Tibial nerve (tissue), 4 donors: ENCODE measurements around the gene C1orf167. TPM values are rescaled to one million over a fixed set of nuclear protein-coding genes. Genes with fewer than 3 reads are reported as not detected.

Source experiments
- DNase-seq, 2 donors: peaks; one replicate each; pipeline ENCODE4 v3.0.0-alpha.2; 2019; ENCODE audit warnings: low spot score in 2 of 2
- H3K27ac ChIP-seq, 4 donors: fragments of 200-600 bp; sonication (generic) in 3 of 4; one replicate each; pipeline ENCODE4 v1.5.1; 2017 to 2019; ENCODE audit warnings: mild to moderate bottlenecking in 1 of 4
- H3K27me3 ChIP-seq, 2 donors: fragments of 200-600 bp; sonication (generic) in 1 of 2; one replicate each; pipeline versions ENCODE4 v1.5.1 to v1.6.0; 2017 to 2019
- H3K36me3 ChIP-seq, 3 donors: fragments of 200-600 bp; sonication (generic); one replicate each; pipeline ENCODE4 v1.5.1; 2018 to 2019
- H3K4me1 ChIP-seq, 4 donors: fragments of 200-600 bp; sonication (generic) in 3 of 4; one replicate each; pipeline ENCODE4 v1.5.1; 2017 to 2019
- H3K4me3 ChIP-seq, 4 donors: fragments of 200-600 bp; sonication (generic) in 3 of 4; one replicate each; pipeline ENCODE4 v1.5.1; 2017 to 2019; ENCODE audit warnings: mild to moderate bottlenecking in 1 of 4, moderate library complexity in 1 of 4
- H3K9me3 ChIP-seq, 4 donors: fragments of 200-600 bp; sonication (generic) in 3 of 4; one replicate each; pipeline ENCODE4 v1.5.1; 2017 to 2019
- EP300 ChIP-seq, 2 donors: sonication (generic); formaldehyde crosslinking; IDR thresholded peaks; one replicate each; pipeline ENCODE4 v1.6.1; 2017; ENCODE audit warnings: antibody characterized with exemption in 2 of 2, mild to moderate bottlenecking in 1 of 2
- POLR2A ChIP-seq, 2 donors: fragments of 450-650 bp; IDR thresholded peaks; one replicate each; pipeline ENCODE4 v1.6.1; 2017; ENCODE audit warnings: antibody characterized with exemption in 2 of 2, mild to moderate bottlenecking in 2 of 2, moderate library complexity in 2 of 2
- WGBS, 2 donors: methylation state at CpG; one replicate each; pipeline ENCODE4 v1.1.5; 2018; 5-methylcytosine and 5-hydroxymethylcytosine counted together
- total RNA-seq, 4 donors: library from RNA; depleted of rRNA; stranded (reverse); fragments of >200 nt; gene quantifications; one replicate each; pipeline ENCODE4 v1.1.0, GENCODE V29; 2016
- TF ChIP-seq, protein P1 (sequence below), 5 experiments: fragments of 200-600 bp in 3 of 5; fragments of 450-650 bp in 2 of 5; sonication (generic) in 3 of 5; IDR thresholded peaks; one replicate each; pipeline ENCODE4 v1.5.1; 2016 to 2019; ENCODE audit warnings: antibody characterized with exemption in 5 of 5, mild to moderate bottlenecking in 3 of 5, moderate library complexity in 2 of 5

C1orf167 gene
- total RNA-seq, 4 donors from 2014 or later, result 4.4 to 13.8 (median 5.1) TPM; not detected in 1

DNA sequence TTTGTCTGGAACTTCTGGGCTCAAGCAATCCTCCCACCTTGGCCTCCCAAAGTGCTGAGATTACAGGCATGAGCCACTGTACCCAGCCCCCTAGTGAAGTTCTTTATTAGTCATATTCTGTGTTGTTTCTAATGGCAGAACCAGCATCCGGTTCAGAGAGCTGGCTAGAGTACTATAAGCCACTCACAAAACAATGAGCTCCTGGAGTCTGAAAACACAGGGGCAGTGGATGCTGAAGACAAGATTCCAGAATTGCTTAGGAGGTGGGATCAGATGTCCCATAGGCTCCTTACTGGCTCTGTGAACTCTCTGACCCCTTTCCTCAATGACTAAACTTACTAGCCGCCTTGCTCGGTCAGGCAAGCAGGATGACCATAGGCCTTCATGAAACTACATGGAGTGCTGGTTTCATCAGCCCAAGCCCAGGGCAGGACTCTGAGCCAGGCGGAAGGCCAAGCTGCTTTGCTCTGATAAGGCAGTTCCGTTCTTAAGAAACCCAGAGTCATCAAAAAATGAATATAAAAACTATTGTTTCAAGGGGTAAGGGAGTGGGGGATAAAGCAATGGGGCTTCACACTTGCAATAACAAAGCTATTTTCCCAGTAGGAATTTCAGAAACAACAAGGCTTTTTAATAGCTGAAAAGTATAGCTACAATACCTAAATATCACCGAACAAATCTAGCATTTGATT is 35.7 kb downstream of the C1orf167 start:
- WGBS, 2 donors, result 14 to 42% methylated on average over 6 of the region's 6 CpGs
- Histone ChIP-seq H3K4me3 (no peak overlapping the region), H3K27me3 (no peaks in the 10 kb centered on the region), H3K4me1 (peaks cover 0 to 91% (median 21%) of the 10 kb centered on the region in 4 donors), H3K27ac (peak overlapping the region; percentile 73 to 95 (median 82)), H3K36me3 (peaks cover 0 to 70% (median 26%) of the 10 kb centered on the region in 3 donors), H3K9me3 (no peaks in the 10 kb centered on the region)
- no peak for TF ChIP-seq POLR2A (IDR thresholded peaks at IDR 0.05)
- TF ChIP-seq, protein P1, sequence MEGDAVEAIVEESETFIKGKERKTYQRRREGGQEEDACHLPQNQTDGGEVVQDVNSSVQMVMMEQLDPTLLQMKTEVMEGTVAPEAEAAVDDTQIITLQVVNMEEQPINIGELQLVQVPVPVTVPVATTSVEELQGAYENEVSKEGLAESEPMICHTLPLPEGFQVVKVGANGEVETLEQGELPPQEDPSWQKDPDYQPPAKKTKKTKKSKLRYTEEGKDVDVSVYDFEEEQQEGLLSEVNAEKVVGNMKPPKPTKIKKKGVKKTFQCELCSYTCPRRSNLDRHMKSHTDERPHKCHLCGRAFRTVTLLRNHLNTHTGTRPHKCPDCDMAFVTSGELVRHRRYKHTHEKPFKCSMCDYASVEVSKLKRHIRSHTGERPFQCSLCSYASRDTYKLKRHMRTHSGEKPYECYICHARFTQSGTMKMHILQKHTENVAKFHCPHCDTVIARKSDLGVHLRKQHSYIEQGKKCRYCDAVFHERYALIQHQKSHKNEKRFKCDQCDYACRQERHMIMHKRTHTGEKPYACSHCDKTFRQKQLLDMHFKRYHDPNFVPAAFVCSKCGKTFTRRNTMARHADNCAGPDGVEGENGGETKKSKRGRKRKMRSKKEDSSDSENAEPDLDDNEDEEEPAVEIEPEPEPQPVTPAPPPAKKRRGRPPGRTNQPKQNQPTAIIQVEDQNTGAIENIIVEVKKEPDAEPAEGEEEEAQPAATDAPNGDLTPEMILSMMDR (IDR thresholded peaks at IDR 0.05), result no peak
- TF ChIP-seq EP300 (IDR thresholded peaks at IDR 0.05), result no peak
- DNase-seq, result peak in 1 of 2 donors; percentile 53

DNA sequence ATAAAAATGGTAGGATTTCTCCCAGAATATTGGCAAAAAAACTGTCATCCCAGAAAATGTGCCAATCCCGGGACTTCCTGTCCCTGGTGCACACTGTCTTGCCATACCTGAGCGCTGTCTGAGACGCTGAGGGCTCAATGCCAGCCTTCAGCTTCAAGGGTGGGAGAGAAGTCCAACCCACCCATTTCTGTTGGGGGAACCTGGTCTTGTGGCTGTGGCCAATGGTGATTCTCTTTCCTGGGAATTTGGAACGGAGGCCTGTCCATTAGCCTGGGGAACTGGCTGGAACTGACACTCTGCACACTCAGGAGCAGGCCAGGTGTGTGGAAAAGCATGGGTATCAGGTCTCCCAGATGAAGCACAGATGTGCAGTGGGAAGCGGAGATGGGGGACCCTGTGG is 37.1 kb downstream of the C1orf167 start:
- Histone ChIP-seq H3K27me3 (no peaks in the 10 kb centered on the region), H3K27ac (peak overlapping the region in 3 of 4 donors; percentile 10 to 95 (median 51)), H3K4me1 (peaks cover 0 to 96% (median 29%) of the 10 kb centered on the region in 4 donors), H3K36me3 (peaks cover 0 to 58% (median 20%) of the 10 kb centered on the region in 3 donors), H3K9me3 (no peaks in the 10 kb centered on the region), H3K4me3 (no peak overlapping the region)
- TF ChIP-seq POLR2A (IDR thresholded peaks at IDR 0.05) (no peak), EP300 (IDR thresholded peaks at IDR 0.05) (no peak)
- TF ChIP-seq, protein P1 (IDR thresholded peaks at IDR 0.05), result no peak
- 98% methylated on average over 5 of the region's 5 CpGs for WGBS, 2 donors
- no peak for DNase-seq

DNA sequence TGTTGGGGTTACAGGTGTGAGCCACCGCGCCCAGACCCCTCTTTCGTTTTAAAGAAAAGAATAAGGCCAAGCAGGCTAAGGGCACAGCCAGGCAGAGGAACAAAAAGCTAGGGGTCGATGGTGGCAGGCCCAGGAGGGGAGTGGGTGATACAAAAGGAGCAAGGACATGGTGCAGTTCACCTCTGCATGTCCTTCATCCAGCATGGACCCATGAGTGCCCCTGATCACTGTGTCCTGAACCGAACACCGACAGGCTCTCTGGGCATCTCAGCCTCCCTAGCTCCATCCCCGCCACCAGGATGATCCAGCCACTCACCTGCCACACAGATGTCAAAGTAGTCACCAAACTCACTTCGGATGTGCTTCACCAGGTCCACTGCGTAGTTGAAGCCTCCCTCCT is 37.9 kb downstream of the C1orf167 start:
- WGBS, 2 donors, result 94 to 95% methylated on average over 9 of the region's 9 CpGs
- H3K27ac ChIP-seq, result peak overlapping the region in 2 of 4 donors; percentile 28 to 94
- no peak for DNase-seq
- peaks cover 0 to 96% (median 33%) of the 10 kb centered on the region in 4 donors for H3K4me1 ChIP-seq
- H3K4me3 ChIP-seq, result no peak overlapping the region
- H3K9me3 ChIP-seq, result no peaks in the 10 kb centered on the region
- TF ChIP-seq POLR2A (IDR thresholded peaks at IDR 0.05) (no peak), EP300 (IDR thresholded peaks at IDR 0.05) (no peak)
- H3K27me3 ChIP-seq, result no peaks in the 10 kb centered on the region
- peaks cover 0 to 50% (median 18%) of the 10 kb centered on the region in 3 donors for H3K36me3 ChIP-seq

DNA sequence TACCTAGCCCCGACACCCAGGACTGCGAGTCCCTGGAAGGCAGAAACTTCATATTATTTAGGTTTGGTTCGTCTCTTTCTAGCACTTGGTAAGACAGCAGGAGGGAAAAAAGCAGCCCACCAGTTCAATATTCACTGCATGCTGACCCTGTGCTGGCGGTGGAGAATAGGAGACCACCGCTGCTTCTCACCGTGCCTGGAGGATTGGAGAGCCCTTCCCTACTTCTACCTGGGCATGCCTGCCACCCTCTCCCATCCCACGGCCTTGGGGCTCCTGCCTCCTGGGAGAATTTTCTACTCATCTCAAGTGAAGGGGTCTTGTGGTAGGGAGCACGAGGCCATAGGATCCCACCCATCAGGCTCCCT is 38.4 kb downstream of the C1orf167 start:
- TF ChIP-seq POLR2A (IDR thresholded peaks at IDR 0.05) (no peak), EP300 (IDR thresholded peaks at IDR 0.05) (no peak)
- TF ChIP-seq, protein P1 (IDR thresholded peaks at IDR 0.05), result no peak
- Histone ChIP-seq H3K9me3 (no peaks in the 10 kb centered on the region), H3K4me3 (no peak overlapping the region), H3K4me1 (peaks cover 0 to 93% (median 33%) of the 10 kb centered on the region in 4 donors), H3K27me3 (no peaks in the 10 kb centered on the region), H3K27ac (peak overlapping the region in 3 of 4 donors; percentile 10 to 94 (median 46)), H3K36me3 (peaks cover 0 to 45% (median 14%) of the 10 kb centered on the region in 3 donors)
- WGBS, 2 donors, result 90 to 91% methylated on average over 8 of the region's 8 CpGs
- no peak for DNase-seq

DNA sequence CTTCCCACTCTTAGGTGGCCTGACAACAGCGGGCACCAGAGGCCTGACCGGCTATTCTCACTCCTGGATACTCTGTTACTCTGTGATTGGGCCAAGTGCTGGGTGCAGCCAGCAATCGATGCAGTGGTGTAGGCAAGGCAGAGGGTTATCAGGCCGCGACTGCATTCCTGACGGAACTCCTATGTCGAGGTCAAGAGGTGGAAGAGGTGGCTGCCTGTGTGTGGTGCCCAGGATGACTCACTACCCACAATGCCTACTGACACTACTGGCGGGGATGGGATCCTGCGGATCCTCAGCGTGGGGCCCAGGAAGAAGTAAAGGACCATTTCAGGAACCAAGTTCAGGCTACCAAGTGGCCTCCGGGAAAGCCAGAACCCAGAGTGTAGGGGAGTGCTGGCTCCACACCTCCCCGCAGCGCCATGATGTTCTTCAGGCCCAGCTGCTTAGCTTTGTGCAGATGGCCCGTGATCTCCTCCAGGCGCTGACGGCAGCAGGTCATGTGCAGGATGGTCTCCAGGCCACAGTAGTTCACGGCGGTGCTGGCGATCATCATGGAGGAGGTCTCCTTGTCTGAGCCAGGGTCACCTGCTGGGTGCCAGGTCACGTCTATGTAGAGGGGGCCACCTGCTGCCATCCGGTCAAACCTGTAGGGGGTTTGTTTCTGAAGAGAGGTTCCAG is 38.9 kb downstream of the C1orf167 start:
- no peak for TF ChIP-seq POLR2A (IDR thresholded peaks at IDR 0.05)
- no peak for TF ChIP-seq EP300 (IDR thresholded peaks at IDR 0.05)
- TF ChIP-seq, protein P1 (IDR thresholded peaks at IDR 0.05), result no peak
- Histone ChIP-seq H3K36me3 (peaks cover 0 to 40% (median 10%) of the 10 kb centered on the region in 3 donors), H3K4me1 (peaks cover 0 to 88% (median 33%) of the 10 kb centered on the region in 4 donors), H3K9me3 (no peaks in the 10 kb centered on the region), H3K27me3 (no peaks in the 10 kb centered on the region), H3K27ac (peak overlapping the region in 3 of 4 donors; percentile 10 to 94 (median 46)), H3K4me3 (peak overlapping the region in 1 of 4 donors; percentile 62)
- 79 to 80% methylated on average over 18 to 21 of the region's 21 CpGs for WGBS, 2 donors
- no peak for DNase-seq
